ENCODE data around the gene C12orf43.

Gene C12orf43

GRCh38 chr12:121026274-121027045 is 10.2 kb upstream of the C12orf43 start:
- no peak for DNase-seq

GRCh38 chr12:121025442-121026226 is 9.3 kb upstream of the C12orf43 start:
- DNase-seq = no peak

GRCh38 chr12:121023799-121024198 is 7.5 kb upstream of the C12orf43 start:
- no peak for DNase-seq

- DNase-seq = no peak
These were observed 6.4 kb upstream of the C12orf43 start for GRCh38 chr12:121022713-121023112.

GRCh38 chr12:121021754-121022153 is 5.5 kb upstream of the C12orf43 start:
- no peak for DNase-seq

GRCh38 chr12:121018860-121019617 is 2.8 kb upstream of the C12orf43 start:
- no peak for DNase-seq

- DNase-seq = no peak
These were observed 1.7 kb upstream of the C12orf43 start for GRCh38 chr12:121017966-121018491.

GRCh38 chr12:121013715-121014114 is 2.6 kb downstream of the C12orf43 start:
- no peak for DNase-seq

GRCh38 chr12:121011820-121012219 is 4.5 kb downstream of the C12orf43 start:
- no peak for DNase-seq

- no peak for DNase-seq
These were observed 5.4 kb downstream of the C12orf43 start for GRCh38 chr12:121010860-121011259.

GRCh38 chr12:121009741-121010140 is 6.5 kb downstream of the C12orf43 start:
- DNase-seq = peak; percentile 34

GRCh38 chr12:121008347-121009098 is 7.8 kb downstream of the C12orf43 start:
- DNase-seq = no peak

- peak; percentile 11 for DNase-seq
These were observed 10.9 kb downstream of the C12orf43 start for GRCh38 chr12:121005346-121005815.

GRCh38 chr12:121004253-121004815 is 12.0 kb downstream of the C12orf43 start:
- no peak for DNase-seq

GRCh38 chr12:121003650-121004049 is 12.6 kb downstream of the C12orf43 start:
- DNase-seq = no peak

- no peak for DNase-seq
These were observed 14.3 kb downstream of the C12orf43 start for GRCh38 chr12:121001841-121002483.

- no peak for DNase-seq
These were observed 15.2 kb downstream of the C12orf43 start for GRCh38 chr12:121001060-121001459.

GRCh38 chr12:121000530-121000929 is 15.8 kb downstream of the C12orf43 start:
- DNase-seq = no peak

- DNase-seq = peak; percentile 28
These were observed 16.8 kb downstream of the C12orf43 start for GRCh38 chr12:120999191-121000120.

GRCh38 chr12:120998435-120998834 is 17.9 kb downstream of the C12orf43 start:
- no peak for DNase-seq
